Progenitor cell of endocrine pancreas (in vitro differentiated cells): ENCODE data around the gene OSBPL7. TPM values are rescaled to one million over a fixed set of nuclear protein-coding genes. Genes with fewer than 3 reads are reported as not detected.
A peak's percentile ranks its signal among the peaks of the same experiment; 100 is the strongest.

Experiments used
- DNase-seq: peaks from one replicate; pipeline ENCODE4 v3.0.0; 2021; ENCODE audit warnings: low spot score; ENCODE audit not compliant: unreplicated experiment
- H3K27ac Mint-ChIP-seq: 2 replicates; pipeline ENCODE4 v1.8.0; 2021; ENCODE audit warnings: mild to moderate bottlenecking, moderate library complexity, mixed read lengths
- H3K27me3 Mint-ChIP-seq: 2 replicates; pipeline ENCODE4 v1.8.0; 2021; ENCODE audit warnings: mixed read lengths
- H3K36me3 Mint-ChIP-seq: 2 replicates; pipeline ENCODE4 v1.8.0; 2022; ENCODE audit warnings: mixed read lengths; ENCODE audit not compliant: insufficient read depth
- H3K4me1 Mint-ChIP-seq: 2 replicates; pipeline ENCODE4 v1.8.0; 2021; ENCODE audit warnings: low read depth, mixed read lengths
- H3K4me3 Mint-ChIP-seq: 2 replicates; pipeline ENCODE4 v1.8.0; 2021; ENCODE audit warnings: low read depth, mild to moderate bottlenecking, moderate library complexity, mixed read lengths
- H3K9me3 Mint-ChIP-seq: 2 replicates; pipeline ENCODE4 v1.8.0; 2021; ENCODE audit warnings: low read depth, mixed read lengths
- CTCF ChIP-seq: fragments of 200-600 bp; sonication (generic); IDR thresholded peaks from one replicate; pipeline ENCODE4 v1.5.0; 2021; ENCODE audit warnings: antibody characterized with exemption, mild to moderate bottlenecking; ENCODE audit not compliant: unreplicated experiment
- total RNA-seq: library from RNA; stranded (reverse); gene quantifications from 2 replicates; pipeline ENCODE4 v1.2.1, GENCODE V29; 2021

Gene OSBPL7
- total RNA-seq, 1 donor from 2014 or later: 20.5 TPM

GRCh38 chr17:47850692-47851573 is 29.3 kb upstream of the OSBPL7 start, which contains the start of gene SP6:
SP6 (minus strand) TSS chr17:47851163; CDS start chr17:47848429, 2,734 bp downstream.
- Mint-ChIP-seq H3K9me3 (no peaks in the 10 kb centered on the region), H3K27ac (no peak within 1 kb of the TSS), H3K27me3 (peaks cover 89% of the 10 kb centered on the region), H3K4me3 (peak within 1 kb of the TSS; percentile 64), H3K36me3 (no peaks in the 10 kb centered on the region), H3K4me1 (peaks cover 12% of the 10 kb centered on the region)
- DNase-seq: peak; percentile 76
- peak; percentile 37 for TF ChIP-seq CTCF

- Mint-ChIP-seq H3K36me3 (no peaks in the 10 kb centered on the region), H3K4me3 (peak overlapping the region; percentile 64), H3K27me3 (peaks cover 88% of the 10 kb centered on the region), H3K9me3 (no peaks in the 10 kb centered on the region), H3K27ac (no peak overlapping the region), H3K4me1 (peaks cover 12% of the 10 kb centered on the region)
- no peak for TF ChIP-seq CTCF
- no peak for DNase-seq
These were observed 28.7 kb upstream of the OSBPL7 start for GRCh38 chr17:47850373-47850691.

GRCh38 chr17:47848198-47848513 is 26.6 kb upstream of the OSBPL7 start:
- peak overlapping the region; percentile 29 for H3K4me3 Mint-ChIP-seq
- peaks cover 13% of the 10 kb centered on the region for H3K4me1 Mint-ChIP-seq

GRCh38 chr17:47847341-47848197 is 26.0 kb upstream of the OSBPL7 start:
- H3K9me3 Mint-ChIP-seq: no peaks in the 10 kb centered on the region
- DNase-seq: peak; percentile 35
- peak overlapping the region; percentile 29 for H3K4me3 Mint-ChIP-seq
- no peak overlapping the region for H3K27ac Mint-ChIP-seq
- H3K27me3 Mint-ChIP-seq: peaks cover 68% of the 10 kb centered on the region
- peak; percentile 56 for TF ChIP-seq CTCF
- H3K4me1 Mint-ChIP-seq: peaks cover 17% of the 10 kb centered on the region
- H3K36me3 Mint-ChIP-seq: no peaks in the 10 kb centered on the region

More at GRCh38 chr17:47848198-47848513, 26.6 kb upstream of the OSBPL7 start:
- no peak for TF ChIP-seq CTCF
- H3K27me3 Mint-ChIP-seq: peaks cover 74% of the 10 kb centered on the region
- no peak overlapping the region for H3K27ac Mint-ChIP-seq
- H3K9me3 Mint-ChIP-seq: no peaks in the 10 kb centered on the region
- no peaks in the 10 kb centered on the region for H3K36me3 Mint-ChIP-seq
- DNase-seq: no peak

GRCh38 chr17:47846716-47847340 is 25.2 kb upstream of the OSBPL7 start:
- H3K9me3 Mint-ChIP-seq: no peaks in the 10 kb centered on the region
- no peak for TF ChIP-seq CTCF
- H3K27ac Mint-ChIP-seq: no peak overlapping the region
- peaks cover 12% of the 10 kb centered on the region for H3K4me1 Mint-ChIP-seq
- no peak overlapping the region for H3K4me3 Mint-ChIP-seq
- no peak for DNase-seq
- H3K36me3 Mint-ChIP-seq: no peaks in the 10 kb centered on the region
- peaks cover 60% of the 10 kb centered on the region for H3K27me3 Mint-ChIP-seq
